IPS DF 6.9 (cell line): ENCODE measurements around the gene ZNF462.
"Not testable (repeated sequence)": the region's sequence is repeated elsewhere in the genome, so short reads cannot be mapped to it uniquely, and the experiment has no call there.

ENCODE experiments used
- DNase-seq: peaks from one replicate; pipeline ENCODE4 v3.0.0-alpha.2; 2013; ENCODE audit warnings: low read depth, low spot score
- H3K27ac ChIP-seq: one replicate; pipeline ENCODE4 v1.5.1; 2013; ENCODE audit warnings: low read length, control low read depth
- H3K27me3 ChIP-seq: 2 replicates; pipeline ENCODE4 v1.6.1; 2013; ENCODE audit warnings: mild to moderate bottlenecking, low read length; ENCODE audit not compliant: control insufficient read depth, insufficient read depth
- H3K36me3 ChIP-seq: 2 replicates; pipeline ENCODE4 v1.6.1; 2013; ENCODE audit warnings: low read length; ENCODE audit not compliant: control insufficient read depth, insufficient read depth
- H3K4me1 ChIP-seq: 2 replicates; pipeline ENCODE4 v1.6.1; 2013; ENCODE audit warnings: low read length; ENCODE audit not compliant: control insufficient read depth, insufficient read depth
- H3K4me3 ChIP-seq: 2 replicates; pipeline ENCODE4 v1.5.1; 2013; ENCODE audit warnings: mild to moderate bottlenecking, low read length
- H3K9me3 ChIP-seq: 2 replicates; pipeline ENCODE4 v1.6.1; 2013; ENCODE audit warnings: low read length, inconsistent platforms; ENCODE audit not compliant: control insufficient read depth, insufficient read depth
- WGBS: extraction: QIAGEN DNeasy Blood & Tissue Kit; methylation state at CpG from one replicate; pipeline ENCODE4 v1.1.7; 2013; ENCODE audit warnings: mixed read lengths, missing lambda C conversion rate; ENCODE audit not compliant: insufficient read length, insufficient coverage; 5-methylcytosine and 5-hydroxymethylcytosine counted together

ZNF462 gene

DNA sequence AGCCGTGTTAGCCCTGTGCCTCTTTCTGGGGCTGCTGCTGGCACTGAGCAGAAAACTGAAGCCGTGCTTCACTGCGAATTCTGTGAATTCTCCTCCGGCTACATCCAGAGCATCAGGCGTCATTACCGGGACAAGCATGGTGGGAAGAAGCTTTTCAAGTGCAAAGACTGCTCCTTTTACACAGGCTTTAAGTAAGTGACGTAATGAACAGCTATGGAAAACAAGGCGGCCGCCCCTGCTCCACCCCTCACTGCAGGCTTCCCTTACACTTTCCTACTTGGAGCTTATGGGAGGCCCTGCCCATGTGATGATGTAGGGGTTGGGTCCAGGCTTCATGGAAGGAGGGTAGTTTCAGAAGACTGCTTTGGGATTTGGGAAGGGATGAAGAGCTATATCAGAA is 109.1 kb downstream of the ZNF462 start:
- Histone ChIP-seq H3K27ac (no peak overlapping the region), H3K27me3 (no peaks in the 10 kb centered on the region), H3K9me3 (no peaks in the 10 kb centered on the region), H3K4me1 (peaks cover 9% of the 10 kb centered on the region), H3K4me3 (no peak overlapping the region), H3K36me3 (peaks cover 17% of the 10 kb centered on the region; the same call in 1 of the 2 replicates)
- no CpG with 5 or more reads among the region's 9 CpGs for WGBS
- no peak for DNase-seq

DNA sequence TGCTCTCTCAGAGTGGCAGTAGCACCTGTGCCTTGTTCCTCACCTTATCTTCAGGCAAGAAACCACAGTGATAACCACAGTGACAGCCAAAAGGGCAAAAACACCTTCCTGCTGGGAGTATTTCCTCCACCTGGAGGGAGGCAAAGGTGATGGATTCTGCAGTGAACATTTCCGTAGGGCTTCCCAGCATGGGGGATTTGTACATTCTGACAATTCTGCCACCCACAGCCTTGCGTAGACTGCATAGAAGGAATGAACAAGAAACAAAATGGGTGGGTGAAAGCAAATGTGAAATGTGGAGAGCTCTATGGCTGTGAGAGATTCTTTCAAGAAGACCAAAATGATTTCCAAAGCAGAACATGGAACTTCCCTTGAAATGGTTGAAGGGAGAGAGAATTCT is 111.4 kb downstream of the ZNF462 start:
- no peak overlapping the region for H3K4me3 ChIP-seq
- H3K36me3 ChIP-seq, result peaks cover 17% of the 10 kb centered on the region; the same call in 1 of the 2 replicates
- no CpG with 5 or more reads among the region's 2 CpGs for WGBS
- no peak overlapping the region for H3K27ac ChIP-seq
- H3K9me3 ChIP-seq, result no peaks in the 10 kb centered on the region
- peaks cover 6% of the 10 kb centered on the region for H3K4me1 ChIP-seq
- DNase-seq, result no peak
- no peaks in the 10 kb centered on the region for H3K27me3 ChIP-seq

DNA sequence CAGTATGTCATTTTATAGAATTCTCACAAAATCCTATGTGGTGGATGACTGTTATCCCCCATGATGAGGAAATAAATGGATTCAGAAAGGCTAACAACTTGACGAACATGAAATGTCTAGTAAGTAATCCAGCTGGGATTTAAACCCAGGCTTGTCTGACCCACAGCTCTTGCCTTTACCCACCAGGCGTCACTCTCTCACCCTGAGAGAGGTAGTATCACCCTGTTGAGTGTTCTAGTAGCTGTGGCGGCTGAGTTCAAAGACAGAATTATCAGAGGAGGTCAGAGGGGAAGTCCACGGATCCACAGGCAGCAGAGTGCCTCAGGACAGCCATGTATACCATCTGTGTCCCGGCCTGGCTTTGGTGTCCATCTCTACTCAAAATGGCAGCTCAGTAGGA is 113.8 kb downstream of the ZNF462 start:
- peaks cover 17% of the 10 kb centered on the region; the same call in 1 of the 2 replicates for H3K36me3 ChIP-seq
- no CpG with 5 or more reads among the region's 5 CpGs for WGBS
- no peaks in the 10 kb centered on the region for H3K9me3 ChIP-seq
- DNase-seq, result no peak
- H3K4me3 ChIP-seq, result no peak overlapping the region
- no peak overlapping the region for H3K27ac ChIP-seq
- H3K27me3 ChIP-seq, result no peaks in the 10 kb centered on the region
- 0 out of 2 replicates have a peak, but pooled peaks cover 2% of the 10 kb centered on the region for H3K4me1 ChIP-seq

DNA sequence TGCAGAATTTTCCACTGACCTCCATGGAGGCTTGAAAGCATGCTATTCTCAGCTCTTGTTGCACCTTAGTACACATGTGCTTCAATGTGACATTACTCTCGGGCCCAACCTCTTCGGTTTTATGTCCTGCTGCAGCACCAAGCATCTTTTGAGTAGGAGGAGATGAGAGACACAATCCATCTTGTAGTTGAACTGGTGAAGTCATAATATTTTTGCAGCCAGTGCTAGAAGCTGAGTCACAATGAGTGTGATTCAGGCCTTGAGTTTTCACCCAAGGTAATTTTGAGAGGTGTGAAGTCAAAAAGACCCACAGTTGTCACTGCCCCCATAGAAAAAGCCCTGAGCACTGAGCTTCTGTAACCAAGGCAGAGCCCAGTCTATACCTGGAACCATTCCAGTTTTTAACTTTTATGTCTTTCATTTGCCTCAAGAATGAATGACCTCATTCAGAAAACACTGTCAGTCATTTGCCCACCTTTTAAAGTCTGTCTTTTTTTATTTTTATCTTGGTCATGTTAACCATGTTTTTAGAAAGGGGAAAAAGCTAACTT is 117.7 kb downstream of the ZNF462 start:
- no peaks in the 10 kb centered on the region for H3K9me3 ChIP-seq
- peaks cover 14% of the 10 kb centered on the region; the same call in 1 of the 2 replicates for H3K36me3 ChIP-seq
- no peak overlapping the region for H3K27ac ChIP-seq
- DNase-seq, result no peak
- no peaks in the 10 kb centered on the region for H3K27me3 ChIP-seq
- WGBS, result no CpG with 5 or more reads among the region's 2 CpGs
- H3K4me3 ChIP-seq, result no peak overlapping the region
- H3K4me1 ChIP-seq, result no peaks in the 10 kb centered on the region

DNA sequence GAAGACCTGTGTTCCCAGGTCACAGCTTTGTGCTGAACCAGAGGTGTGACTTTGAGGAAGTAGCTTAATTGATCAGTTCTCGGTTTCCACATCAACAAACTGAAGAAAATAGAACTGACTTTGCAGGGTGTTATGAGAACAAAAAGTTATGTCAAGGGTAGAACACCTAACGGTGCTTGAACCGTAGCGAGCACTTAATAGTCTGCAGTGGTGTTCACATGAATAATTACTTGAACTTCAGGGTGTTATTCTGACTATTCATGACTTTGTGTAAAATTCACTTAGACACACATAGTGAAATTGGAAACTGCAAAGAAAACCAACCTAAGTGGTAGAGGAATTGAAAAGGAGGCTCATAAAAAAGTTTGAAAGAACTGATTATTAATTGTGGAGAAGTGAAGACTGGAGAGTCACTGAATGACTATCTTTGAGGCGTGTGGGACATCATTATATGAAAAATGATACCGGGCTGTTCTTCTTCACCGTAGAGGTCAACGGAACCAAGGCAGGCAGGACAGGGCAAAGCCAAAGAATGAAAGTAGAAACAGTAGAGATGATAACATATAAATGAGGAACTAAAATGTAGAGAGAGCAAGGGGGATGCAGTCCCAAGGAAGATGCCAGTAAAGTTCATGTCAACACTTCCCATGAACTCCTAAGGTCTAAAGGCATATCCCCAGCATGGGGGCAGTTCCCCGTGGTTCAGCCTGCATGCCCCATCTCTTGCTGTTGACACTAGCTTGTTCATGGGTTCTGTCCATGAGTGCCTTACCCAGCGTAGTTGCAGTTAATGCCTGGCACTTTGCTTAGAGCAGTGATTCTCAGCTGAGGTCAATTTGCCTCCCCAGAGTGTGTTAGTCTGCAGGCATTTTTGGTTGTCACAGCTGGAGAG is 118.7 kb downstream of the ZNF462 start:
- H3K27ac ChIP-seq, result no peak overlapping the region
- H3K4me1 ChIP-seq, result no peaks in the 10 kb centered on the region
- no peaks in the 10 kb centered on the region for H3K27me3 ChIP-seq
- no peak overlapping the region for H3K4me3 ChIP-seq
- no peak for DNase-seq
- H3K9me3 ChIP-seq, result no peaks in the 10 kb centered on the region
- H3K36me3 ChIP-seq, result peaks cover 14% of the 10 kb centered on the region; the same call in 1 of the 2 replicates
- no CpG with 5 or more reads among the region's 10 CpGs for WGBS

DNA sequence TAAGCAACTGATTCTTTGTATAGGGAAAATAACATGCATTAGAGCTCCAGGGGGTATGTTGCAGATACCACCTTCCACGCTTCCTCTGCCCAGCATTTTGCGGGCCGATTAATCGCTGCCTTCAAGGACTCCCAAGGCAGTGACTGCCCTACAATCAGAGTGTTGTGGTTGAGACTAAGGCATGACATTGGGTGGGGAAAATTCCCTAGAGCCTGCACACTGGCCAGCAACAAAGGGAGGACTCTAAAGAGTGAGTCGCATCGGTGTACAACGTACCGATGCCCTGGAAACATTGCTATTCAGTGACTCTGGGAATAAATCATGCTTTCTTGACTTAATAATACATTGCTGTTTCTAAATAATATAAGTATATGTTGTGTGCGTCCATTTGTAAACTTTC is 119.7 kb downstream of the ZNF462 start:
- H3K4me3 ChIP-seq, result no peak overlapping the region
- H3K9me3 ChIP-seq, result no peaks in the 10 kb centered on the region
- peaks cover 10% of the 10 kb centered on the region; the same call in 1 of the 2 replicates for H3K36me3 ChIP-seq
- no peaks in the 10 kb centered on the region for H3K4me1 ChIP-seq
- H3K27me3 ChIP-seq, result no peaks in the 10 kb centered on the region
- no CpG with 5 or more reads among the region's 9 CpGs for WGBS
- DNase-seq, result no peak
- no peak overlapping the region for H3K27ac ChIP-seq

DNA sequence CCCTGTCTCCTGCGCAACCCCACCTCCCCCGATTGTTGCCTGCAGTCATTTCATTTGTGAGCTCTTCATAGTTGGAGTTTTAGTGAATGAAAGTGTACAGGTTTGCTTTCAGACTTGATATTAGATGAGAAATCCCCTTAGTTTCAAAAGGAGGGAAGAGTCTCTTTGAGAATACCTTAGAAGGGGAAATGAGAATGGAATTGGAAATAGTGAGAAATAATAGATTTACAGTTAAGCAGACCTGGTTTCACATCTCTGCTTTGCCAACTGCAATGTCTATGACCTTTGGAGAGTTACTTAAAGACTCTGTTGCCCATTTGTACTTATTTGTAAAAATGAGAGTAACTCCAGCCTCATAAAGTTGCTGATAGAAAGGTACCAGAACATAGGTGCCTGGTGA is 120.4 kb downstream of the ZNF462 start:
- H3K4me3 ChIP-seq, result no peak overlapping the region
- no peaks in the 10 kb centered on the region for H3K9me3 ChIP-seq
- no CpG with 5 or more reads among the region's 2 CpGs for WGBS
- H3K36me3 ChIP-seq, result peaks cover 10% of the 10 kb centered on the region; the same call in 1 of the 2 replicates
- H3K27me3 ChIP-seq, result no peaks in the 10 kb centered on the region
- DNase-seq, result no peak
- H3K27ac ChIP-seq, result no peak overlapping the region
- H3K4me1 ChIP-seq, result no peaks in the 10 kb centered on the region

DNA sequence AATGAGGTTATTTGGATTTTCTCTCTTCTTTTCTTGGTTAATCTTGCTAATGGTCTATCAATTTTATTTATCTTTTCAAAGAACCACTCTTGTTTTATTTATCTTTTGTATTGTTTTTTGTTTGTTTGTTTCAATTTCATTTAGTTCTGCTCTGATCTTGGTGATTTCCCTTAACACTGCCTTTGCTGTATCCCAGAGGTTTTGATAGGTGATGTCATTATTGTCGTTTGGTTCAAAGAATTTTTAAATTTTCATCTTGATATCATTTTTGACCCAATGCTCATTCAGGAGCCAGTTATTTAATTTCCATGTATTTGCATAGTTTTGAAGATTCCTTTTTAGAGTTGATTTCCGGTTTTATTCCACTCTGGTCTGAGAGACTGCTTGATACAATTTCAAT is 126.9 kb downstream of the ZNF462 start:
- H3K4me3 ChIP-seq, H3K9me3 ChIP-seq, H3K36me3 ChIP-seq, H3K27me3 ChIP-seq, DNase-seq, H3K4me1 ChIP-seq, H3K27ac ChIP-seq: not testable (repeated sequence)
- no CpG with 5 or more reads among the region's 2 CpGs for WGBS

DNA sequence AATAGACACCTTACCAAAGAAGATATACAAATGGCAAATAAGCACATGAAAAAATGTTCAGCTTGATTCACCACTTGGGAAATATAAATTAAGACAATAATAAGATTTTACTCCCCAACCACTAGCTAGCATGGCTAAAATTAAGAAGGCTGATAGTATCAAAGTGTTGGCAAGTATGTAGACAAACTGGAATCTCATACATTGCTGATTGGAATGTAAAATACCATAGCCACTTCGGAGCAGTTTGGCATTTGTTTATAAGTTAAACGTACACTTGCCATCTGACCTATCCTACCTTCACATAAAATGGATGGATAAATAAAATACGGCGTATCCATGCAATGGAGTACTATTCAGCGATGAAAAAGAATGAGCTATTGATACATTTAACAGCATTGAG is 129.2 kb downstream of the ZNF462 start:
- no CpG with 5 or more reads among the region's 5 CpGs for WGBS
- Histone ChIP-seq H3K4me1 (no peaks in the 10 kb centered on the region), H3K27me3 (no peaks in the 10 kb centered on the region), H3K36me3 (no peaks in the 10 kb centered on the region), H3K9me3 (no peaks in the 10 kb centered on the region), H3K27ac (no peak overlapping the region), H3K4me3 (no peak overlapping the region)
- DNase-seq, result no peak

DNA sequence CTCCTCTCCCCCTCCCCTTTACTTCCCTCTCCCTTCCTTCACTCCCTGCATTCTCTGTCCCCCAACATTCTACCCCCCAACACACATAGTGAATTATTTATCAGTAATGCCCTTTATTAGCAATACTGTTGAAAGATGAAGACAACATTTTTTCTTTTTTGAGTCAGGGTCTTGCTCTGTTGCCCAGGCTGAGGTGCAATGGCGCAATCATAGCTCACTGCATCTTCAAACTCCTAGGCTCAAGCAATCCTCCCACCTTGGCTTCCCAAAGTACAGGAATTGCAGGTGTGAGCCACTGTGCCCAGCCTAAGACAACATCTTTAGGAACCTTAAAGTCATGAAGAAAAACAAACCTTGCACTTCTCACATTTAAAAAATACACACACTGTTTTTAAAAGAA is 130.6 kb downstream of the ZNF462 start:
- H3K4me1 ChIP-seq, result no peaks in the 10 kb centered on the region
- H3K9me3 ChIP-seq, result no peaks in the 10 kb centered on the region
- H3K27me3 ChIP-seq, result no peaks in the 10 kb centered on the region
- H3K4me3 ChIP-seq, result no peak overlapping the region
- no peak overlapping the region for H3K27ac ChIP-seq
- no peaks in the 10 kb centered on the region for H3K36me3 ChIP-seq
- no peak for DNase-seq
- no CpG with 5 or more reads among the region's 1 CpG for WGBS
